NCI-H187 treated with DMSO at 0.1 percent for 48 hours (cell line): ENCODE results near the gene CSAG2.

ENCODE experiments used
- DNase-seq: peaks from one replicate; lab custom pipeline; 2025; lab: John Stamatoyannopoulos, UW

Gene CSAG2

DNA sequence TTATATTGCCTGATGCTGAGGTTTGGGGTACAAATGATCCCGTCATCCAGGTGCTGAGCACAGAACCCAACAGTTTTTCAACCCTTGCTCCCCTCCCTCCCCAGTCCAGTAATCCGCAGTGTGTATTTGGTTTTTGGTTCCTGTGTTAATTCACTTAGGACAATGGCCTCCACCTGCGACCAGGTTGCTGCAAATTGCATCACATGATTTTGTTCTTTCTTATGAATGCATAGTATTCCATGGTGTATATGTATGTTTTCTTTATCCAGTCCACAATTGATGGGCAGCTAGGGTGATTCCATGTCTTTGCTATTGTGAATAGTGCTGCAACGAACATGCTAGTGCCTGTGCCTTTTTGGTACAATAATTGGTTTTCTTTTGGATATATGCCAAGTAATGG, 46.0 kb downstream of the CSAG2 start:
- no peak for DNase-seq

DNA sequence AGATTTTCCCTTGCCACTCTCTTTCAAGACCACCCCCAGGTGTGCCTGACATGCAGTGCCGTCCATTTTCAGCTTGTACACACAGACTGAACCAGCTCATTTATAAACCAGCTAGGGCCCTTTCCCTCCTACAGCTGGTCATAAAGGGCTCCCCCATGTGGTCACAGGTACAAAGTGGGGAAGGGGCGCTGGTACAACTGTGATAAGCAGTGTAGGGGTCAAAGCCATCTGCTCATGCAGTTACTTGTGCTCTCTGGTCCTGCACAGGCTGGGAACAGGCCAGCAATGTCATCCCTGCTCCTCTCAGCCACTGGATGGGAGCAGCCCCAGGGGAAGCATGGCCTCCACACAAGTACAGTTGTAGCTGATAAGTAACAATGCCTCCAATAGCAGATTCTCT, 50.8 kb downstream of the CSAG2 start:
- DNase-seq, result no peak
